Tibial nerve (tissue), 4 donors: ENCODE measurements around the gene RUNX1. TPM values are rescaled to one million over a fixed set of nuclear protein-coding genes. Genes with fewer than 3 reads are reported as not detected.

Experiments
- DNase-seq, 2 donors: peaks; one replicate each; pipeline ENCODE4 v3.0.0-alpha.2; 2019; ENCODE audit warnings: low spot score in 2 of 2
- H3K27ac ChIP-seq, 4 donors: fragments of 200-600 bp; sonication (generic) in 3 of 4; one replicate each; pipeline ENCODE4 v1.5.1; 2017 to 2019; ENCODE audit warnings: mild to moderate bottlenecking in 1 of 4
- H3K27me3 ChIP-seq, 2 donors: fragments of 200-600 bp; sonication (generic) in 1 of 2; one replicate each; pipeline versions ENCODE4 v1.5.1 to v1.6.0; 2017 to 2019
- H3K36me3 ChIP-seq, 3 donors: fragments of 200-600 bp; sonication (generic); one replicate each; pipeline ENCODE4 v1.5.1; 2018 to 2019
- H3K4me1 ChIP-seq, 4 donors: fragments of 200-600 bp; sonication (generic) in 3 of 4; one replicate each; pipeline ENCODE4 v1.5.1; 2017 to 2019
- H3K4me3 ChIP-seq, 4 donors: fragments of 200-600 bp; sonication (generic) in 3 of 4; one replicate each; pipeline ENCODE4 v1.5.1; 2017 to 2019; ENCODE audit warnings: mild to moderate bottlenecking in 1 of 4, moderate library complexity in 1 of 4
- H3K9me3 ChIP-seq, 4 donors: fragments of 200-600 bp; sonication (generic) in 3 of 4; one replicate each; pipeline ENCODE4 v1.5.1; 2017 to 2019
- CTCF ChIP-seq, 5 experiments: fragments of 200-600 bp in 3 of 5; fragments of 450-650 bp in 2 of 5; sonication (generic) in 3 of 5; IDR thresholded peaks; one replicate each; pipeline ENCODE4 v1.5.1; 2016 to 2019; ENCODE audit warnings: antibody characterized with exemption in 5 of 5, mild to moderate bottlenecking in 3 of 5, moderate library complexity in 2 of 5
- EP300 ChIP-seq, 2 donors: sonication (generic); formaldehyde crosslinking; IDR thresholded peaks; one replicate each; pipeline ENCODE4 v1.6.1; 2017; ENCODE audit warnings: antibody characterized with exemption in 2 of 2, mild to moderate bottlenecking in 1 of 2
- POLR2A ChIP-seq, 2 donors: fragments of 450-650 bp; IDR thresholded peaks; one replicate each; pipeline ENCODE4 v1.6.1; 2017; ENCODE audit warnings: antibody characterized with exemption in 2 of 2, mild to moderate bottlenecking in 2 of 2, moderate library complexity in 2 of 2
- WGBS, 2 donors: methylation state at CpG; one replicate each; pipeline ENCODE4 v1.1.5; 2018; 5-methylcytosine and 5-hydroxymethylcytosine counted together
- total RNA-seq, 4 donors: library from RNA; depleted of rRNA; stranded (reverse); fragments of >200 nt; gene quantifications; one replicate each; pipeline ENCODE4 v1.1.0, GENCODE V29; 2016

The RUNX1 gene
- total RNA-seq, 4 donors from 2014 or later = 23.6 to 36.9 (median 26.3) TPM

- TF ChIP-seq POLR2A (IDR thresholded peaks at IDR 0.05) (no peak), CTCF (IDR thresholded peaks at IDR 0.05) (no peak), EP300 (IDR thresholded peaks at IDR 0.05) (no peak)
- WGBS, 2 donors = 65 to 74% methylated on average over 2 of the region's 2 CpGs
- no peaks in the 10 kb centered on the region for H3K36me3 ChIP-seq
These were observed 287.3 kb downstream of the RUNX1 start for GRCh38 chr21:34761758-34762330.

GRCh38 chr21:34754690-34755647 lies 294.1 kb downstream of the RUNX1 start:
- Histone ChIP-seq H3K9me3 (no peaks in the 10 kb centered on the region), H3K27ac (no peak overlapping the region), H3K36me3 (no peaks in the 10 kb centered on the region), H3K27me3 (no peaks in the 10 kb centered on the region), H3K4me1 (no peaks in the 10 kb centered on the region), H3K4me3 (no peak overlapping the region)
- TF ChIP-seq CTCF (IDR thresholded peaks at IDR 0.05) (no peak), EP300 (IDR thresholded peaks at IDR 0.05) (no peak), POLR2A (IDR thresholded peaks at IDR 0.05) (no peak)
- WGBS, 2 donors = 85 to 87% methylated on average over 19 of the region's 19 CpGs
- DNase-seq = no peak

More at GRCh38 chr21:34761758-34762330, 287.3 kb downstream of the RUNX1 start:
- DNase-seq = no peak
- H3K27ac ChIP-seq = no peak overlapping the region
- H3K9me3 ChIP-seq = peaks cover 0 to 3% (median 0%) of the 10 kb centered on the region in 4 donors
- no peaks in the 10 kb centered on the region for H3K27me3 ChIP-seq
- no peaks in the 10 kb centered on the region for H3K4me1 ChIP-seq
- H3K4me3 ChIP-seq = no peak overlapping the region

GRCh38 chr21:34748862-34749261 lies 300.2 kb downstream of the RUNX1 start:
- DNase-seq = no peak
- WGBS, 2 donors = 55 to 59% methylated on average over 3 of the region's 3 CpGs

GRCh38 chr21:34745557-34746255 lies 303.4 kb downstream of the RUNX1 start:
- Histone ChIP-seq H3K36me3 (no peaks in the 10 kb centered on the region), H3K27me3 (no peaks in the 10 kb centered on the region), H3K4me1 (peaks cover 0 to 31% (median 0%) of the 10 kb centered on the region in 4 donors), H3K27ac (peak overlapping the region in 2 of 4 donors; percentile 30 to 46), H3K4me3 (peak overlapping the region in 1 of 4 donors; percentile 17), H3K9me3 (no peaks in the 10 kb centered on the region)
- WGBS, 2 donors = 43 to 54% methylated on average over 17 to 20 of the region's 21 CpGs
- no peak for TF ChIP-seq POLR2A (IDR thresholded peaks at IDR 0.05)
- TF ChIP-seq EP300 (IDR thresholded peaks at IDR 0.05) = peak in 1 of 2 donors; percentile 55
- TF ChIP-seq CTCF (IDR thresholded peaks at IDR 0.05) = peak; percentile 69 to 90 (median 83)
- DNase-seq = peak; percentile 47 to 73

More at GRCh38 chr21:34748862-34749261, 300.2 kb downstream of the RUNX1 start:
- Histone ChIP-seq H3K9me3 (no peaks in the 10 kb centered on the region), H3K4me3 (no peak overlapping the region), H3K27ac (no peak overlapping the region), H3K27me3 (no peaks in the 10 kb centered on the region), H3K36me3 (no peaks in the 10 kb centered on the region), H3K4me1 (peaks cover 0 to 22% (median 0%) of the 10 kb centered on the region in 4 donors)
- TF ChIP-seq EP300 (IDR thresholded peaks at IDR 0.05) (no peak), POLR2A (IDR thresholded peaks at IDR 0.05) (no peak), CTCF (IDR thresholded peaks at IDR 0.05) (no peak)
